Pancreas (tissue), 10 donors: ENCODE measurements around the gene CCDC93. TPM values are rescaled to one million over a fixed set of nuclear protein-coding genes. Genes with fewer than 3 reads are reported as not detected.
A peak's percentile ranks its signal among the peaks of the same experiment; 100 is the strongest.

Experiments
- ATAC-seq, 4 donors: fragments of 200-7000 bp; cut with Tn5 transposase; one replicate each; pipeline versions ENCODE4 v1.8.0 to v1.9.1; 2020; ENCODE audit warnings: mild to moderate bottlenecking in 4 of 4, moderate library complexity in 4 of 4
- DNase-seq, 6 donors: peaks; one replicate each; pipeline ENCODE4 v3.0.0-alpha.2; 2020
- FAIRE-seq: peaks from 2 replicates; lab custom pipeline; 2012; peaks lifted over from hg19 to GRCh38; lab: Jason Lieb, UNC
- H3K27ac ChIP-seq, 4 donors: fragments of 200-600 bp; sonication (generic); 1 replicate in 3 of 4; 2 replicates in 1 of 4; pipeline versions ENCODE4 v1.5.0 to v1.8.0; 2020
- H3K27me3 ChIP-seq, 4 donors: fragments of 200-600 bp; one replicate each; pipeline ENCODE4 v1.8.0; 2021
- H3K36me3 ChIP-seq, 3 donors: fragments of 200-600 bp; sonication (generic) in 1 of 3; one replicate each; pipeline versions ENCODE4 v1.5.0 to v1.8.0; 2020 to 2021
- H3K4me1 ChIP-seq, 3 donors: fragments of 200-600 bp; one replicate each; pipeline ENCODE4 v1.8.0; 2021
- H3K4me3 ChIP-seq, 4 donors: fragments of 200-600 bp; sonication (generic) in 2 of 4; one replicate each; pipeline versions ENCODE4 v1.5.0 to v1.8.0; 2020 to 2021
- H3K9me3 ChIP-seq, 4 donors: fragments of 200-600 bp; one replicate each; pipeline ENCODE4 v1.8.0; 2021
- WGBS, 2 donors: extraction: QIAGEN DNeasy Blood & Tissue Kit; methylation state at CpG; one replicate each; pipeline ENCODE4 v1.1.7; 2013; 5-methylcytosine and 5-hydroxymethylcytosine counted together
- intact Hi-C, 3 donors: fragments of 100-400 bp; cut with DNase I; formaldehyde crosslinking; loops; one replicate each; pipeline versions ENCODE4 v1.11.1 to v1.14.2; 2022
- polyA plus RNA-seq, 2 donors: library from polyadenylated mRNA; stranded (reverse); fragments of 200-250 nt; gene quantifications; one replicate each; pipeline ENCODE4 v1.2.3, GENCODE V29; 2013
- total RNA-seq, 6 donors: library from RNA; stranded (reverse); fragmentation: NEBNext Ultra II Directional in 4 of 6; extraction: Animal tissue kit (Norgen Biotek cat#: 25700) in 4 of 6; gene quantifications; one replicate each; pipeline versions ENCODE4 v1.2.1 to v1.2.4, GENCODE V29; 2021 to 2023
- TF ChIP-seq, protein P1 (sequence below), 4 donors: fragments of 200-600 bp; sonication (generic) in 3 of 4; IDR thresholded peaks; one replicate each; pipeline versions ENCODE4 v1.5.0 to v1.8.0; 2021; ENCODE audit warnings: antibody characterized with exemption in 4 of 4
- donor health status: healthy with polysubstance abuse.
- donor health status: DM: no; HTN: no; CAD: no; lungs with moderate emphysema.
- donor health status: DM: no; HTN: no; CAD: no.
- donor health status: control.
- donor health status: control.
- donor health status: Bipolar disorder and iron deficiency.
- donor health status: DM: yes; HTN: yes; CAD: no.
- donor health status: DM: no; HTN: no; CAD: no.
- donor health status: DM: no; HTN: no; CAD: no.
- donor health status: DM: yes; HTN: yes; CAD: no.

Gene CCDC93
- total and polyA plus RNA-seq, 8 donors, result 8.2 to 28.6 (median 17.0) TPM

DNA sequence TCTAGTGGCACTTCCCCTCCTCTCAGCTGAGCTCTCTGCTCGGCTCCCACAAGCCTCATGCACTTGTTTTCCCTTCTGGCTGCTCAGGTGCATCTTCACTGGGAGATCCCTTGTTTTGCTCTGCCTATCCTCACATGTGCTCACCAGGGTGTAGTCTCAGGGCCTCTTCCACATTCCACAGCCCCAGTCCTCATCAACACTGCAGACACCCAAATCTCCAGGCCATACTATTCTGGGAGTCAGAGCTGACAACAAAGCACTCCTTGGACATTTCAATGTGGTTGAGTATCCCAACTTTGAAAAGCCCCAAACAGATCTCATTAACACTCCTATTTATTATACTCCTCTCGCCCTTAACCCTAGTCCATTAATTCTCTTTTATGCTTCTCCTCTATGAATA is 71.3 kb downstream of the CCDC93 start:
- DNase-seq (no peak), FAIRE-seq (no peak), ATAC-seq (no peak)
- TF ChIP-seq, protein P1, sequence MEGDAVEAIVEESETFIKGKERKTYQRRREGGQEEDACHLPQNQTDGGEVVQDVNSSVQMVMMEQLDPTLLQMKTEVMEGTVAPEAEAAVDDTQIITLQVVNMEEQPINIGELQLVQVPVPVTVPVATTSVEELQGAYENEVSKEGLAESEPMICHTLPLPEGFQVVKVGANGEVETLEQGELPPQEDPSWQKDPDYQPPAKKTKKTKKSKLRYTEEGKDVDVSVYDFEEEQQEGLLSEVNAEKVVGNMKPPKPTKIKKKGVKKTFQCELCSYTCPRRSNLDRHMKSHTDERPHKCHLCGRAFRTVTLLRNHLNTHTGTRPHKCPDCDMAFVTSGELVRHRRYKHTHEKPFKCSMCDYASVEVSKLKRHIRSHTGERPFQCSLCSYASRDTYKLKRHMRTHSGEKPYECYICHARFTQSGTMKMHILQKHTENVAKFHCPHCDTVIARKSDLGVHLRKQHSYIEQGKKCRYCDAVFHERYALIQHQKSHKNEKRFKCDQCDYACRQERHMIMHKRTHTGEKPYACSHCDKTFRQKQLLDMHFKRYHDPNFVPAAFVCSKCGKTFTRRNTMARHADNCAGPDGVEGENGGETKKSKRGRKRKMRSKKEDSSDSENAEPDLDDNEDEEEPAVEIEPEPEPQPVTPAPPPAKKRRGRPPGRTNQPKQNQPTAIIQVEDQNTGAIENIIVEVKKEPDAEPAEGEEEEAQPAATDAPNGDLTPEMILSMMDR (IDR thresholded peaks at IDR 0.05), result no peak
- WGBS, 2 donors, result 91 to 93% methylated on average over 2 of the region's 2 CpGs
- intact Hi-C loops, result no loop called here
- H3K4me1 ChIP-seq, result no peaks in the 10 kb centered on the region
- H3K9me3 ChIP-seq, result no peaks in the 10 kb centered on the region
- peaks cover 3 to 85% (median 29%) of the 10 kb centered on the region in 3 donors for H3K36me3 ChIP-seq
- H3K27ac ChIP-seq, result no peak overlapping the region
- no peak overlapping the region for H3K4me3 ChIP-seq
- H3K27me3 ChIP-seq, result no peaks in the 10 kb centered on the region

DNA sequence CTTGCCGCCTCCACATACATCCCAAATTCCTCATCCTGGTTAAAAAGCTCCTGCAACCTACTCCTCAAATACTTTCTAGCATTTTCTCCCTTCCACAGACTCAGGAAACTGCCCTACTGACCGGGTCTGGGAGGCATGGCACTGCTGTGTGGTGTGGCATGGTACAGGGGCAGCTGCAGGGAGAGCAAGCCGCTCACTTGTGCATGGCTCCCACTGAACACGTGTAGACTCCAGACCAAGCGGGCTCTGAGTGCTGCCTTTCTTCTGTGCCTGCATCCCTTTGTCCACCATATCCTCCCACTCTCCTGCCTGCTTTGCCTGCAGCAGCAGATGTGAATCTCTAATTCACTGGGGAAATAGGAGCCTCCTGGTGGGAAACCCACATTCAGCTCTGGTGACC is 72.2 kb downstream of the CCDC93 start:
- H3K9me3 ChIP-seq, result no peaks in the 10 kb centered on the region
- DNase-seq (no peak), ATAC-seq (no peak), FAIRE-seq (no peak)
- TF ChIP-seq, protein P1 (IDR thresholded peaks at IDR 0.05), result no peak
- no peak overlapping the region for H3K4me3 ChIP-seq
- H3K27me3 ChIP-seq, result no peaks in the 10 kb centered on the region
- peaks cover 3 to 83% (median 29%) of the 10 kb centered on the region in 3 donors for H3K36me3 ChIP-seq
- no peaks in the 10 kb centered on the region for H3K4me1 ChIP-seq
- no peak overlapping the region for H3K27ac ChIP-seq
- WGBS, 2 donors, result 87 to 94% methylated on average over 5 of the region's 5 CpGs
- intact Hi-C loops, result no loop called here

DNA sequence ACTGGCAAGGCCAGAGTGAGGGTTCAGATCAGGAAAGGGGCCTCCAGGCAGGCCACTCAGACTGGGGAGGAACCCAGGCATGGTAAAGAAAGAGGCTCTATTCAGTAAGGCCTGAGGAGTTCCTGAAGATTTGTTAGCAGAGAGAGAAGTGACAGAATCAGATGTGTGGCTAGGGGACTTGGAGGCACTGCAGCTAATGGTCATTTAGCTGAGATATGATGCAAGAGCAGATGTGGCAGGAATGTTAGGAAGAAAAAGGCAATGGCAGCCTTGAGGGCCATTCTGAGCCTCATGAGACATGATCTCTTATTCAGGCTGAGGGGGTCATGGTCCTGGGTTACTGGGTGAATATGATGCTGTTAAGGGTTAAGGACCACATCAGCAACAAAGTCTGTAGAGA is 73.4 kb downstream of the CCDC93 start:
- intact Hi-C loops, result no loop called here
- DNase-seq (no peak), FAIRE-seq (no peak), ATAC-seq (no peak)
- no peaks in the 10 kb centered on the region for H3K9me3 ChIP-seq
- H3K4me1 ChIP-seq, result no peaks in the 10 kb centered on the region
- H3K4me3 ChIP-seq, result no peak overlapping the region
- no peak overlapping the region for H3K27ac ChIP-seq
- peaks cover 3 to 83% (median 27%) of the 10 kb centered on the region in 3 donors for H3K36me3 ChIP-seq
- H3K27me3 ChIP-seq, result no peaks in the 10 kb centered on the region
- TF ChIP-seq, protein P1 (IDR thresholded peaks at IDR 0.05), result no peak

DNA sequence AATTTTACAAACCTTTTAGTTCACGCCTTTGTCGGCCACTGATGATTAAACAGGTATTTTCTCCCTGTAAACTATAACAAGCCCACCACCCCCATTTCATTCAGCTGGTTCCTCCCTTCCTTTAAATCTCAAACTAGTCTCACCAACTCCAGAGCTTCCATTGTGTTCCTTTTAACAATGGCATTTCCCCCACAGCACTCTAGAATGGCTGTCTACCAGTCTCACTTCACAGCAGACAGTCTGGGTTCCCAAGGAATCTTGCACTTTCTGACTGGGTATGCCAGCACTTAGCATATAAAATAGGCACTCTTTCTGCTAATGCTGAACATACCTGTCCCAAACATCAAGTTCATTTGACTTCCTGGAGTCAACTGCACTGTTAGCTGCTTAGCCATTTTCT is 75.3 kb downstream of the CCDC93 start:
- Histone ChIP-seq H3K27me3 (no peaks in the 10 kb centered on the region), H3K4me1 (no peaks in the 10 kb centered on the region), H3K36me3 (peaks cover 3 to 84% (median 27%) of the 10 kb centered on the region in 3 donors), H3K27ac (no peak overlapping the region), H3K9me3 (no peaks in the 10 kb centered on the region), H3K4me3 (no peak overlapping the region)
- TF ChIP-seq, protein P1 (IDR thresholded peaks at IDR 0.05), result no peak
- FAIRE-seq (no peak), ATAC-seq (no peak), DNase-seq (no peak)
- 98% methylated on average over 2 of the region's 2 CpGs for WGBS, 2 donors
- intact Hi-C loops, result no loop called here

DNA sequence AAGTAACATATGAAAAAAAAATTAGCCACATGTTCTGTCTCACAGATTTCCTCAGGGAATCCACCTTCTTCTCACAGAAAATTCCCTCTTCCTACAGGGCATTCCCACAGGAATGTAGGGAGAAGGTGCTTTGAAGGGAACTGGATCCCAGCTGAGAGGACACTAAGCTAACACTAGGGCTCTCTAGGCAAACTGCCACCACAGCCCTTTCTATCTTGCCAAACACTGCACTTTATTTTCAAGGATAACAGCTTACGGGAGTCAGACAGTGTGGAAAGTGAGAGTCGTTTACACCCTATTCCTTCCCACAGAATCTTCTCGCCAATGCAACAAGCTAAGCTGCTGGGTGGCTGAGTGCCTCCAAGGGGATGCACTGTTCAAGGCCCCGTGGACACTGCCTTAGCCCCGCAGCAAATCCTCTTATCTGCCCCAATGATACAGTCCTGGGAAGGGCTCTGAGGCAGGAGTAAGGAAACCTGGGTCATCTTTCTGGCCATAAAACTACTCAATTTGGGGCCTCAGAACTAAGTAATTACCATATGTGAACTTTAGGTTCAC is 76.9 kb downstream of the CCDC93 start:
- no peak for DNase-seq
- TF ChIP-seq, protein P1 (IDR thresholded peaks at IDR 0.05), result no peak
- no peaks in the 10 kb centered on the region for H3K4me1 ChIP-seq
- H3K9me3 ChIP-seq, result no peaks in the 10 kb centered on the region
- H3K36me3 ChIP-seq, result peaks cover 3 to 93% (median 32%) of the 10 kb centered on the region in 3 donors
- FAIRE-seq, result no peak
- H3K4me3 ChIP-seq, result no peak overlapping the region
- 63 to 66% methylated on average over 5 of the region's 5 CpGs for WGBS, 2 donors
- intact Hi-C loops, result no loop called here
- no peaks in the 10 kb centered on the region for H3K27me3 ChIP-seq
- peak in 1 of 4 donors; percentile 32 for ATAC-seq
- no peak overlapping the region for H3K27ac ChIP-seq
